NCI-H1436 treated with DMSO at 0.1 percent for 48 hours (cell line): ENCODE results near the gene ZNF473.
"Not testable (repeated sequence)": the region's sequence is repeated elsewhere in the genome, so short reads cannot be mapped to it uniquely, and the experiment has no call there.

Source experiments
- DNase-seq: peaks from one replicate; lab custom pipeline; 2025; lab: John Stamatoyannopoulos, UW

Gene ZNF473

DNA sequence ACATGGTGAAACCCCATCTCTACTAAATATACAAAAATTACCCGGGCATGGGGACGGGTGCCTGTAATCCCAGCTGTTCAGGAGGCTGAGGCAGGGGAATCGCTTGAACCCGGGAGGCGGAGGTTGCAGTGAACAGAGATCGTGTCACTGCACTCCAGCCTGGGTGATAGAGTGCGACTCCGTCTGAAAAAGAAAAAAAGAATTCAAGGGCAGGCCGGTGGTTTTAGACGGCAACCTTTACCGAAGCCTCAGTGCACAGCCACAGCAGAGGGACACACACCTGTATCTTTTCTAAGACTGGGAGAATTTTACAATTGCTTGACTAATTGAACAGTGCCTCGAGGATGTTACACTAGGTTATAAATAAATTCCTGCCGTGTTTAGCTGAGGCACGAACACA lies 73.9 kb downstream of the ZNF473 start:
- not testable (repeated sequence) for DNase-seq

DNA sequence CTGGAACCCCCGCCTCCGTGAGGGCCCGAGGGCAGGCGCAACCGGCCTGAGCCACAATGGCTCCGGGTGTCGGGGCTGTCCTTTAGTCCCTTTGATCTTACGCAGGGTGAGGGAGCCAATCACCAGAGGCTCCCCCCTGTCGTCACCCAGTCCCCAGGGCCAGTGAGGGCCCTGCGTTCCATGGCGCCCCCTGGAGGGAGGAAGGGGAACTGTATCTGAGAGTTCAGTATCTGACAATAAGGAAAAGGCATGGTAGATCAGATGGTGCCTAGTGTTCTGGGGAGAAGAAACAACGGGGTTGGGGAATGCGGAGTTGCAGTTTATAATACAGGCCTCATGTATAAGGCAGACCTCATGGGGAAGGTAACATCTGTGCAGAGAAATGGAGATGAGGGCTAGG lies 75.1 kb downstream of the ZNF473 start:
- DNase-seq, result not testable (repeated sequence)
